Endothelial cell of umbilical vein (primary cell): ENCODE measurements around the gene DPPA4. TPM values are rescaled to one million over a fixed set of nuclear protein-coding genes. Genes with fewer than 3 reads are reported as not detected.

Source experiments
- BruUV-seq: library from RNA; stranded (reverse); fragments of 400-500 nt; replicated peaks from 2 replicates; lab custom pipeline; 2021; lab: Mats Ljungman, UMichigan
- CTCF ChIA-PET: fragments of 300-600, 350-600 bp; sonication (Branson Sonifier 250); formaldehyde crosslinking; loops from one replicate; lab custom pipeline; 2021; ENCODE audit warnings: antibody characterized with exemption, inconsistent platforms; lab: Charles Lee
- POLR2A ChIA-PET: fragments of 300-600, 350-600 bp; sonication (Branson Sonifier 250); formaldehyde crosslinking; loops from one replicate; lab custom pipeline; 2021; ENCODE audit warnings: antibody characterized with exemption, inconsistent platforms; lab: Charles Lee
- DNase-seq: peaks from one replicate; pipeline ENCODE4 v3.0.0-alpha.2; 2011; ENCODE audit warnings: low read depth, low spot score
- FAIRE-seq: peaks from 2 replicates; lab custom pipeline; 2011; peaks lifted over from hg19 to GRCh38; lab: Jason Lieb, UNC
- H2AFZ ChIP-seq: 2 replicates; pipeline ENCODE4 v1.6.0; 2012; ENCODE audit warnings: low read depth, low read length, control low read depth, inconsistent platforms
- H3K27ac ChIP-seq: 2 replicates; pipeline ENCODE4 v1.5.1; 2011; ENCODE audit warnings: low read depth, mild to moderate bottlenecking, control low read depth, low read length, moderate library complexity; ENCODE audit not compliant: insufficient read depth
- H3K27me3 ChIP-seq, 2 experiments: 2 replicates each; pipeline versions ENCODE4 v1.6.0 to v1.6.1; 2011; ENCODE audit warnings: low read length in 2 of 2, mixed read lengths in 1 of 2; ENCODE audit not compliant: control insufficient read depth in 2 of 2, insufficient read depth in 2 of 2
- H3K36me3 ChIP-seq, 2 experiments: 2 replicates in 1 of 2; 3 replicates in 1 of 2; pipeline ENCODE4 v1.5.1; 2011; ENCODE audit warnings: low read length in 2 of 2, mild to moderate bottlenecking in 1 of 2, moderate library complexity in 1 of 2; ENCODE audit not compliant: control insufficient read depth in 2 of 2, insufficient read depth in 2 of 2; ENCODE audit errors: extremely low read depth in 1 of 2
- H3K4me1 ChIP-seq: 3 replicates; pipeline ENCODE4 v1.5.1; 2011; ENCODE audit warnings: mild to moderate bottlenecking, low read length; ENCODE audit not compliant: control insufficient read depth, insufficient read depth; ENCODE audit errors: extremely low read depth
- H3K4me2 ChIP-seq: 2 replicates; pipeline ENCODE4 v1.6.1; 2011; ENCODE audit warnings: low read length, control low read depth, mixed read lengths; ENCODE audit not compliant: insufficient read depth
- H3K4me3 ChIP-seq, 3 experiments: fragments of 200-600 bp in 1 of 3; sonication (generic), shearing (Covaris generic) in 1 of 3; replicated peaks in 1 of 3; 2 replicates each; pipeline ENCODE4 v1.5.1; 2011 to 2016; ENCODE audit warnings: control low read depth in 3 of 3, low read length in 3 of 3, mild to moderate bottlenecking in 2 of 3, inconsistent platforms in 1 of 3, low read depth in 1 of 3, moderate library complexity in 1 of 3; ENCODE audit not compliant: insufficient read depth in 1 of 3
- H3K79me2 ChIP-seq: 2 replicates; pipeline ENCODE4 v1.6.0; 2012; ENCODE audit warnings: low read length, inconsistent platforms; ENCODE audit not compliant: control insufficient read depth, insufficient read depth
- H3K9ac ChIP-seq: replicated peaks from 2 replicates; pipeline ENCODE3; 2011; ENCODE audit warnings: low read length, control low read depth; ENCODE audit not compliant: insufficient read depth; ENCODE audit errors: extremely low read depth
- H3K9me1 ChIP-seq: replicated peaks from 3 replicates; pipeline ENCODE4 v1.6.0; 2011; ENCODE audit warnings: mild to moderate bottlenecking, low read length; ENCODE audit not compliant: control insufficient read depth, insufficient read depth; ENCODE audit errors: extremely low read depth
- H3K9me3 ChIP-seq: replicated peaks from 2 replicates; pipeline ENCODE4 v1.5.1; 2012; ENCODE audit warnings: low read length, inconsistent platforms; ENCODE audit not compliant: control insufficient read depth, insufficient read depth
- H4K20me1 ChIP-seq: replicated peaks from 2 replicates; pipeline ENCODE3; 2011; ENCODE audit warnings: mild to moderate bottlenecking, low read length; ENCODE audit not compliant: control insufficient read depth, insufficient read depth; ENCODE audit errors: extremely low read depth
- CTCF ChIP-seq, 2 donors: IDR thresholded peaks; 1 replicate in 1 of 2; 2 replicates in 1 of 2; pipeline ENCODE4 v1.5.1; 2011; ENCODE audit warnings: low read length in 2 of 2, mild to moderate bottlenecking in 2 of 2, moderate library complexity in 2 of 2, control low read depth in 1 of 2, inconsistent platforms in 1 of 2, low read depth in 1 of 2; ENCODE audit not compliant: insufficient read depth in 1 of 2; ENCODE audit errors: extremely low read depth in 1 of 2
- EZH2 ChIP-seq: IDR thresholded peaks from 2 replicates; pipeline ENCODE4 v1.6.1; 2012; ENCODE audit warnings: borderline replicate concordance, low read depth, mild to moderate bottlenecking, moderate library complexity, low read length, inconsistent platforms; ENCODE audit not compliant: severe bottlenecking
- FOS ChIP-seq: IDR thresholded peaks from 2 replicates; pipeline ENCODE4 v1.6.1; 2011; ENCODE audit warnings: mild to moderate bottlenecking, low read length, moderate library complexity, borderline replicate concordance; ENCODE audit not compliant: insufficient read depth
- GATA2 ChIP-seq: IDR thresholded peaks from 2 replicates; pipeline ENCODE4 v1.7.0; 2011; ENCODE audit warnings: low read depth, mild to moderate bottlenecking, moderate library complexity, mixed read lengths, low read length; ENCODE audit not compliant: insufficient read length, insufficient read depth
- JUN ChIP-seq: IDR thresholded peaks from 2 replicates; pipeline ENCODE4 v1.6.1; 2011; ENCODE audit warnings: borderline replicate concordance, low read depth; ENCODE audit not compliant: insufficient read length, insufficient read depth
- MAX ChIP-seq: IDR thresholded peaks from 2 replicates; pipeline ENCODE4 v1.6.1; 2011; ENCODE audit not compliant: insufficient read depth, insufficient read length
- MYC ChIP-seq: IDR thresholded peaks from one replicate; pipeline ENCODE4 v1.6.1; 2011; ENCODE audit warnings: mild to moderate bottlenecking, low read depth, low read length
- POLR2A ChIP-seq: IDR thresholded peaks from 2 replicates; pipeline ENCODE4 v1.6.1; 2012; ENCODE audit warnings: low read depth, mild to moderate bottlenecking, control low read depth, low read length
- POLR2AphosphoS5 ChIP-seq: IDR thresholded peaks from 2 replicates; pipeline ENCODE4 v1.6.1; 2012; ENCODE audit warnings: low read depth, mild to moderate bottlenecking, control low read depth, low read length, moderate library complexity; ENCODE audit not compliant: insufficient read depth
- dilution Hi-C: fragments of 300-500 bp; cut with MboI; formaldehyde crosslinking; loops from one replicate; pipeline ENCODE4 v1.15.0; 2019; ENCODE audit warnings: low sequenced_read_pairs; ENCODE audit not compliant: extremely low pct_ligation_motif_present
- intact Hi-C: fragments of 100-400 bp; cut with micrococcal nuclease; formaldehyde crosslinking; loops from one replicate; pipeline ENCODE4 v1.10.0; 2022
- polyA plus RNA-seq, 4 experiments: library from polyadenylated mRNA; depleted of rRNA in 3 of 4; stranded (reverse) in 3 of 4; unstranded in 1 of 4; fragments of >200 nt; gene quantifications; 2 replicates each; pipeline versions ENCODE4 v1.2.1 to v1.2.3, GENCODE V29; 2011 to 2012; ENCODE audit warnings: missing spikeins in 1 of 4
- total RNA-seq: library from RNA; stranded (reverse); gene quantifications from 2 replicates; pipeline ENCODE4 v1.2.3, GENCODE V29; 2021

DPPA4 gene
- total and polyA plus RNA-seq, 2 donors (not counting 3 experiments of a cell fraction or from before 2014, with no cell fraction given), result 0.06 TPM; not detected in 1

- Histone ChIP-seq H2AFZ (no peak overlapping the region), H3K9me1 (no peaks in the 10 kb centered on the region), H3K27ac (no peak overlapping the region), H3K27me3 (no peaks in the 10 kb centered on the region), H3K9me3 (no peaks in the 10 kb centered on the region), H3K9ac (no peak overlapping the region), H3K4me3 (no peak overlapping the region), H3K36me3 (no peaks in the 10 kb centered on the region), H3K79me2 (no peaks in the 10 kb centered on the region), H4K20me1 (no peaks in the 10 kb centered on the region), H3K4me2 (no peak overlapping the region), H3K4me1 (no peaks in the 10 kb centered on the region)
- FAIRE-seq (no peak), DNase-seq (no peak)
- no peak for TF ChIP-seq JUN
- TF ChIP-seq MYC, result no peak
- no peak for TF ChIP-seq POLR2A
- no peak for TF ChIP-seq MAX
- no peak for TF ChIP-seq EZH2
- POLR2A ChIA-PET, result no interaction called here
- dilution Hi-C loops, result no loop called here
- CTCF ChIA-PET, result no interaction called here
- intact Hi-C loops, result no loop called here
- BruUV-seq, result no TSS peak
Measured at GRCh38 chr3:109364088-109364487, 26.7 kb upstream of the DPPA4 start.

- BruUV-seq, result no TSS peak
- no peak overlapping the region for H3K9ac ChIP-seq
- H4K20me1 ChIP-seq, result no peaks in the 10 kb centered on the region
- FAIRE-seq (no peak), DNase-seq (no peak)
- no peak overlapping the region for H2AFZ ChIP-seq
- no peak overlapping the region for H3K4me2 ChIP-seq
- H3K4me1 ChIP-seq, result no peaks in the 10 kb centered on the region
- dilution Hi-C loops (no loop called here), intact Hi-C loops (no loop called here)
- H3K27ac ChIP-seq, result no peak overlapping the region
- no peak overlapping the region for H3K4me3 ChIP-seq
- POLR2A ChIA-PET, result no interaction called here
- no peaks in the 10 kb centered on the region for H3K27me3 ChIP-seq
- TF ChIP-seq MAX (no peak), POLR2A (no peak), FOS (no peak), GATA2 (no peak), CTCF (IDR thresholded peaks at IDR 0.05; ENCODE audit: extremely low read depth in 1 of 2, insufficient read depth in 1 of 2, low read depth in 1 of 2, low read length in 2 of 2) (no peak), EZH2 (no peak), JUN (no peak), MYC (no peak), POLR2AphosphoS5 (no peak)
- CTCF ChIA-PET, result no interaction called here
- H3K9me1 ChIP-seq, result no peaks in the 10 kb centered on the region
- no peaks in the 10 kb centered on the region for H3K79me2 ChIP-seq
- no peaks in the 10 kb centered on the region for H3K36me3 ChIP-seq
- H3K9me3 ChIP-seq, result no peaks in the 10 kb centered on the region
Measured at GRCh38 chr3:109363634-109364033, 26.3 kb upstream of the DPPA4 start.
